H1 (cell line): ENCODE results near the gene TSGA10. TPM values are rescaled to one million over a fixed set of nuclear protein-coding genes. Genes with fewer than 3 reads are reported as not detected.

Experiments
- CTCF ChIA-PET: fragments of 300-600 bp; sonication (Branson Sonifier 250); formaldehyde crosslinking; loops from one replicate; lab custom pipeline; 2021; ENCODE audit not compliant: partially characterized antibody; lab: Charles Lee
- POLR2A ChIA-PET: fragments of 300-600 bp; sonication (Branson Sonifier 250); formaldehyde crosslinking; loops from one replicate; lab custom pipeline; 2021; ENCODE audit warnings: inconsistent platforms; ENCODE audit not compliant: partially characterized antibody; lab: Charles Lee
- DNase-seq, 2 experiments: peaks; one replicate each; pipeline versions ENCODE4 v3.0.0 to v3.0.0-alpha.2; 2010 to 2022; ENCODE audit warnings: low spot score in 2 of 2, low read depth in 1 of 2, mixed read lengths in 1 of 2
- FAIRE-seq: peaks from 2 replicates; lab custom pipeline; 2011; peaks lifted over from hg19 to GRCh38; lab: Jason Lieb, UNC
- H2AFZ ChIP-seq: 2 replicates; pipeline ENCODE4 v1.8.1; 2012; ENCODE audit warnings: low read length, inconsistent platforms
- H2AK5ac ChIP-seq: 2 replicates; pipeline ENCODE4 v1.6.1; 2013; ENCODE audit warnings: low read depth, low read length
- H2BK120ac ChIP-seq: replicated peaks from 2 replicates; pipeline ENCODE3; 2013; ENCODE audit warnings: low read depth, low read length, inconsistent platforms
- H2BK12ac ChIP-seq: 2 replicates; pipeline ENCODE4 v1.6.1; 2013; ENCODE audit warnings: low read depth, low read length
- H2BK15ac ChIP-seq: 2 replicates; pipeline ENCODE4 v1.6.1; 2013; ENCODE audit warnings: low read length
- H2BK20ac ChIP-seq: 2 replicates; pipeline ENCODE4 v1.6.1; 2013; ENCODE audit warnings: low read length
- H2BK5ac ChIP-seq: 2 replicates; pipeline ENCODE4 v1.6.1; 2013; ENCODE audit warnings: low read depth, low read length
- H3K14ac ChIP-seq: 2 replicates; pipeline ENCODE4 v1.6.1; 2013; ENCODE audit warnings: inconsistent platforms; ENCODE audit not compliant: insufficient read length
- H3K18ac ChIP-seq: 2 replicates; pipeline ENCODE4 v1.6.1; 2013; ENCODE audit warnings: low read length; ENCODE audit errors: extremely low read depth
- H3K23ac ChIP-seq: 2 replicates; pipeline ENCODE4 v1.6.1; 2013; ENCODE audit warnings: inconsistent platforms; ENCODE audit not compliant: insufficient read length
- H3K23me2 ChIP-seq: 2 replicates; pipeline ENCODE4 v1.6.1; 2013; ENCODE audit warnings: low read depth, low read length
- H3K27ac ChIP-seq: 2 replicates; pipeline ENCODE4 v1.6.1; 2011; ENCODE audit warnings: low read depth, low read length, inconsistent platforms
- H3K27me3 ChIP-seq, 4 experiments: replicated peaks in 1 of 4; 1 replicate in 1 of 4; 2 replicates in 3 of 4; pipeline versions ENCODE4 v1.6.1 to v1.8.1; 2011 to 2013; ENCODE audit warnings: low read length in 3 of 4, mild to moderate bottlenecking in 3 of 4, inconsistent platforms in 2 of 4, mixed read lengths in 2 of 4, moderate library complexity in 1 of 4; ENCODE audit not compliant: control insufficient read depth in 3 of 4, insufficient read depth in 3 of 4; ENCODE audit errors: extremely low read depth in 1 of 4
- H3K36me3 ChIP-seq, 4 experiments: 2 replicates each; pipeline versions ENCODE4 v1.6.1 to v1.8.1; 2011 to 2013; ENCODE audit warnings: mild to moderate bottlenecking in 4 of 4, low read length in 3 of 4, moderate library complexity in 2 of 4, control low read depth in 1 of 4, inconsistent platforms in 1 of 4; ENCODE audit not compliant: insufficient read depth in 4 of 4, control insufficient read depth in 2 of 4
- H3K4ac ChIP-seq: replicated peaks from 2 replicates; pipeline ENCODE3; 2013; ENCODE audit warnings: low read length, low read depth, mixed read lengths, inconsistent platforms; ENCODE audit not compliant: insufficient read length
- H3K4me1 ChIP-seq, 4 experiments: replicated peaks in 1 of 4; 1 replicate in 1 of 4; 2 replicates in 3 of 4; pipeline versions ENCODE4 v1.6.1 to v1.8.1; 2011 to 2013; ENCODE audit warnings: low read length in 3 of 4, inconsistent platforms in 2 of 4, mixed read lengths in 1 of 4; ENCODE audit not compliant: insufficient read depth in 4 of 4, control insufficient read depth in 3 of 4
- H3K4me2 ChIP-seq, 2 experiments: 2 replicates each; pipeline versions ENCODE4 v1.6.1 to v1.8.1; 2011 to 2013; ENCODE audit warnings: low read depth in 2 of 2, low read length in 2 of 2, control low read depth in 1 of 2, inconsistent platforms in 1 of 2, mild to moderate bottlenecking in 1 of 2; ENCODE audit not compliant: insufficient read depth in 1 of 2
- H3K4me3 ChIP-seq, 4 experiments: fragments of 200-600, 300-600 bp in 1 of 4; sonication (generic), shearing (Covaris generic), sonication (Bioruptor Twin) in 1 of 4; 2 replicates each; pipeline versions ENCODE4 v1.5.1 to v1.8.1; 2011 to 2016; ENCODE audit warnings: low read length in 4 of 4, low read depth in 3 of 4, control low read depth in 2 of 4, inconsistent platforms in 2 of 4, mild to moderate bottlenecking in 2 of 4, mixed read lengths in 1 of 4, moderate library complexity in 1 of 4; ENCODE audit not compliant: insufficient read depth in 2 of 4; ENCODE audit errors: extremely low read depth in 1 of 4
- H3K56ac ChIP-seq: replicated peaks from 2 replicates; pipeline ENCODE3; 2013; ENCODE audit warnings: low read depth, mild to moderate bottlenecking, mixed read lengths, low read length, inconsistent platforms; ENCODE audit not compliant: insufficient read length
- H3K79me1 ChIP-seq: 2 replicates; pipeline ENCODE4 v1.6.1; 2013; ENCODE audit warnings: low read depth, low read length, control low read depth
- H3K79me2 ChIP-seq, 2 experiments: 2 replicates each; pipeline versions ENCODE4 v1.6.1 to v1.8.1; 2012 to 2013; ENCODE audit warnings: low read length in 2 of 2, mild to moderate bottlenecking in 2 of 2, inconsistent platforms in 1 of 2; ENCODE audit not compliant: insufficient read depth in 2 of 2, control insufficient read depth in 1 of 2
- H3K9ac ChIP-seq, 4 experiments: replicated peaks in 1 of 4; 1 replicate in 1 of 4; 2 replicates in 3 of 4; pipeline versions ENCODE4 v1.6.1 to v1.8.1; 2011 to 2013; ENCODE audit warnings: low read depth in 3 of 4, low read length in 3 of 4, control low read depth in 2 of 4, mild to moderate bottlenecking in 2 of 4, moderate library complexity in 2 of 4, inconsistent platforms in 1 of 4; ENCODE audit errors: extremely low read depth in 1 of 4
- H3K9me3 ChIP-seq, 2 experiments: 2 replicates each; pipeline versions ENCODE4 v1.6.1 to v1.8.1; 2012 to 2013; ENCODE audit warnings: mild to moderate bottlenecking in 2 of 2, moderate library complexity in 2 of 2, control low read depth in 1 of 2, inconsistent platforms in 1 of 2, low read depth in 1 of 2, low read length in 1 of 2, mixed read lengths in 1 of 2; ENCODE audit not compliant: insufficient read depth in 2 of 2
- H4K20me1 ChIP-seq, 2 experiments: replicated peaks in 1 of 2; 2 replicates each; pipeline versions ENCODE3 to v1.8.1; 2011 to 2013; ENCODE audit warnings: inconsistent platforms in 2 of 2, low read length in 2 of 2, mild to moderate bottlenecking in 1 of 2; ENCODE audit not compliant: insufficient read depth in 2 of 2, control insufficient read depth in 1 of 2
- H4K5ac ChIP-seq: 2 replicates; pipeline ENCODE4 v1.6.1; 2013; ENCODE audit warnings: low read length, low read depth, mixed read lengths, inconsistent platforms; ENCODE audit not compliant: insufficient read length
- H4K8ac ChIP-seq: 2 replicates; pipeline ENCODE4 v1.8.0; 2013; ENCODE audit warnings: mild to moderate bottlenecking, moderate library complexity, low read length, inconsistent platforms; ENCODE audit not compliant: insufficient read depth; ENCODE audit errors: extremely low read depth
- H4K91ac ChIP-seq: replicated peaks from 2 replicates; pipeline ENCODE3; 2013; ENCODE audit warnings: low read length, mixed read lengths, inconsistent platforms; ENCODE audit not compliant: insufficient read length
- CEBPB ChIP-seq: IDR thresholded peaks from 2 replicates; pipeline ENCODE4 v1.6.1; 2012; ENCODE audit warnings: low read depth, low read length
- CTBP2 ChIP-seq: IDR thresholded peaks from 2 replicates; pipeline ENCODE4 v1.7.0; 2011; ENCODE audit warnings: borderline replicate concordance, mild to moderate bottlenecking, moderate library complexity, mixed read lengths, low read length; ENCODE audit not compliant: insufficient read depth, insufficient read length
- E2F6 ChIP-seq: IDR thresholded peaks from 2 replicates; pipeline ENCODE4 v1.6.1; 2012; ENCODE audit warnings: inconsistent platforms
- HDAC6 ChIP-seq: IDR thresholded peaks from one replicate; pipeline ENCODE4 v1.7.1; 2012; ENCODE audit warnings: low read depth, mild to moderate bottlenecking, inconsistent platforms, low read length, moderate library complexity
- KDM5A ChIP-seq: fragments of 200-600 bp; IDR thresholded peaks from 2 replicates; pipeline ENCODE4 v1.7.1; 2012; ENCODE audit warnings: mild to moderate bottlenecking, low read length, inconsistent platforms, mixed read lengths
- RFX5 ChIP-seq: IDR thresholded peaks from 2 replicates; pipeline ENCODE4 v1.6.1; 2011; ENCODE audit warnings: low read depth, low read length, improper control_type of control experiment, borderline replicate concordance
- SUZ12 ChIP-seq: fragments of 200-600 bp; sonication (generic); IDR thresholded peaks from 2 replicates; pipeline ENCODE4 v1.6.1; 2012; ENCODE audit warnings: mild to moderate bottlenecking, inconsistent platforms, low read length, moderate library complexity, mixed read lengths
- USF2 ChIP-seq: IDR thresholded peaks from 2 replicates; pipeline ENCODE4 v1.6.1; 2011; ENCODE audit warnings: low read length, improper control_type of control experiment
- WGBS, 2 experiments: shearing (Covaris generic) in 1 of 2; methylation state at CpG; one replicate each; pipeline versions ENCODE4 v1.1.6 to v1.1.7; 2013 to 2015; ENCODE audit warnings: low lambda C conversion rate in 2 of 2, mixed read lengths in 2 of 2, inconsistent platforms in 1 of 2, low coverage in 1 of 2, missing lambda C conversion rate in 1 of 2; ENCODE audit not compliant: insufficient replicate concordance in 2 of 2, insufficient coverage in 1 of 2, insufficient read length in 1 of 2; ENCODE audit errors: extremely low coverage in 1 of 2, missing lambda C conversion rate in 1 of 2; 5-methylcytosine and 5-hydroxymethylcytosine counted together
- polyA plus RNA-seq, 7 experiments: library from polyadenylated mRNA; depleted of rRNA in 3 of 7; stranded (reverse) in 5 of 7; unstranded in 2 of 7; fragments of >200 nt in 5 of 7; fragments of 200-250 nt in 2 of 7; gene quantifications; 1 replicate in 5 of 7; 2 replicates in 1 of 7; 4 replicates in 1 of 7; pipeline versions ENCODE4 v1.2.1 to v1.2.3, GENCODE V29; 2011 to 2013; ENCODE audit warnings: missing spikeins in 2 of 7, mixed read lengths in 2 of 7
- total RNA-seq: library from RNA; stranded (reverse); fragmentation: NEBNext Ultra II Directional; extraction: Animal tissue kit (Norgen Biotek cat#: 25700); gene quantifications from 2 replicates; pipeline ENCODE4 v1.2.1, GENCODE V29; 2021

TSGA10 gene
- total and polyA plus RNA-seq, 2 of the 8 experiments (the other 6 are each of a cell fraction or from before 2014, with no cell fraction given) = 2.2 to 7.4 TPM

GRCh38 chr2:99084256-99084655 is 70.5 kb downstream of the TSGA10 start:
- Histone ChIP-seq H3K79me1 (no peaks in the 10 kb centered on the region), H4K91ac (no peak overlapping the region), H2BK5ac (no peak overlapping the region), H3K56ac (no peak overlapping the region), H3K27me3 (peaks cover 0 to 1% (median 0%) of the 10 kb centered on the region in 4 experiments; a peak in 1 of 7 replicates), H3K23me2 (no peaks in the 10 kb centered on the region), H2AFZ (no peak overlapping the region), H2BK120ac (no peak overlapping the region), H2AK5ac (no peak overlapping the region), H4K5ac (no peak overlapping the region), H3K4me3 (no peak overlapping the region), H3K4ac (no peak overlapping the region), H4K8ac (no peak overlapping the region; the same call in 1 of the 2 replicates), H3K9ac (no peak overlapping the region), H2BK15ac (no peak overlapping the region), H3K79me2 (no peaks in the 10 kb centered on the region), H3K36me3 (no peaks in the 10 kb centered on the region), H3K9me3 (no peaks in the 10 kb centered on the region), H3K4me1 (peaks cover 0 to 5% (median 3%) of the 10 kb centered on the region in 4 experiments; a peak in 3 of 7 replicates), H2BK12ac (no peak overlapping the region), H4K20me1 (no peaks in the 10 kb centered on the region), H3K4me2 (no peak overlapping the region), H3K27ac (no peak overlapping the region), H3K18ac (no peak overlapping the region), H3K23ac (no peak overlapping the region), H3K14ac (no peak overlapping the region), H2BK20ac (no peak overlapping the region)
- WGBS, 2 experiments = 86% methylated on average over 4 of the region's 4 CpGs; no CpG with 5 or more reads in 1 of the 2 experiments
- CTCF ChIA-PET = interaction anchor here (1.1 to 1.9 kb wide), 4 partner anchors 18 to 113 kb away, joined by 3 to 5 read pairs (median 4); no protein-coding TSS in a partner anchor
- POLR2A ChIA-PET = interaction anchor here (1.2 kb wide), 1 partner anchor 58 kb away, joined by 4 read pairs; the partner anchor contains the start of gene C2orf15
- TF ChIP-seq KDM5A (no peak), SUZ12 (no peak), CEBPB (no peak), USF2 (peak; percentile 26; the same call in 1 of the 2 replicates), E2F6 (no peak), RFX5 (no peak), HDAC6 (no peak), CTBP2 (no peak)
- FAIRE-seq (no peak), DNase-seq (no peak)
